Measurements from ENCODE around the gene KCNQ4.

Gene KCNQ4

GRCh38 chr1:40817791-40818263 is 34.2 kb downstream of the KCNQ4 start:
- in situ Hi-C loops (cut with HindIII; ENCODE audit: low sequenced_read_pairs): no loop called here

GRCh38 chr1:40818264-40818961 is 34.8 kb downstream of the KCNQ4 start:
- in situ Hi-C loops (cut with HindIII; ENCODE audit: low sequenced_read_pairs): no loop called here

- in situ Hi-C loops (cut with HindIII; ENCODE audit: low sequenced_read_pairs): no loop called here
Measured at GRCh38 chr1:40819101-40819500, 35.5 kb downstream of the KCNQ4 start.

- in situ Hi-C loops (cut with HindIII; ENCODE audit: low sequenced_read_pairs): loop anchor here (5.0 kb wide), 1 partner anchor 33 kb away; no protein-coding TSS in a partner anchor
Measured at GRCh38 chr1:40820251-40820797, 36.7 kb downstream of the KCNQ4 start.

- in situ Hi-C loops (cut with HindIII; ENCODE audit: low sequenced_read_pairs): loop anchor here (5.0 kb wide), 1 partner anchor 34 kb away; no protein-coding TSS in a partner anchor
Measured at GRCh38 chr1:40820911-40821693, 37.5 kb downstream of the KCNQ4 start.

GRCh38 chr1:40822890-40823289 is 39.3 kb downstream of the KCNQ4 start:
- in situ Hi-C loops (cut with HindIII; ENCODE audit: low sequenced_read_pairs): loop anchor here (5.0 kb wide), 1 partner anchor 36 kb away; no protein-coding TSS in a partner anchor

GRCh38 chr1:40823345-40823744 is 39.8 kb downstream of the KCNQ4 start:
- in situ Hi-C loops (cut with HindIII; ENCODE audit: low sequenced_read_pairs): loop anchor here (5.0 kb wide), 1 partner anchor 36 kb away; no protein-coding TSS in a partner anchor

- in situ Hi-C loops (cut with HindIII; ENCODE audit: low sequenced_read_pairs): loop anchor here (5.0 kb wide), 1 partner anchor 37 kb away; no protein-coding TSS in a partner anchor
Measured at GRCh38 chr1:40823983-40824382, 40.4 kb downstream of the KCNQ4 start.

- in situ Hi-C loops (cut with HindIII; ENCODE audit: low sequenced_read_pairs): loop anchor here (5.0 kb wide), 1 partner anchor 38 kb away; no protein-coding TSS in a partner anchor
Measured at GRCh38 chr1:40824591-40825434, 41.2 kb downstream of the KCNQ4 start.

GRCh38 chr1:40825435-40825788 is 41.8 kb downstream of the KCNQ4 start:
- in situ Hi-C loops (cut with HindIII; ENCODE audit: low sequenced_read_pairs): no loop called here

- in situ Hi-C loops (cut with HindIII; ENCODE audit: low sequenced_read_pairs): no loop called here
Measured at GRCh38 chr1:40825996-40826395, 42.4 kb downstream of the KCNQ4 start.

GRCh38 chr1:40829631-40830245 is 46.2 kb downstream of the KCNQ4 start:
- in situ Hi-C loops (cut with HindIII; ENCODE audit: low sequenced_read_pairs): no loop called here

GRCh38 chr1:40830419-40830943 is 46.9 kb downstream of the KCNQ4 start:
- in situ Hi-C loops (cut with HindIII; ENCODE audit: low sequenced_read_pairs): no loop called here

GRCh38 chr1:40831001-40831732 is 47.6 kb downstream of the KCNQ4 start:
- in situ Hi-C loops (cut with HindIII; ENCODE audit: low sequenced_read_pairs): no loop called here

GRCh38 chr1:40833979-40834378 is 50.4 kb downstream of the KCNQ4 start:
- in situ Hi-C loops (cut with HindIII; ENCODE audit: low sequenced_read_pairs): no loop called here

- in situ Hi-C loops (cut with HindIII; ENCODE audit: low sequenced_read_pairs): no loop called here
Measured at GRCh38 chr1:40834968-40835545, 51.5 kb downstream of the KCNQ4 start.

GRCh38 chr1:40836283-40836682 is 52.7 kb downstream of the KCNQ4 start:
- in situ Hi-C loops (cut with HindIII; ENCODE audit: low sequenced_read_pairs): no loop called here

- in situ Hi-C loops (cut with HindIII; ENCODE audit: low sequenced_read_pairs): no loop called here
Measured at GRCh38 chr1:40837601-40838000, 54.0 kb downstream of the KCNQ4 start.

Measured in endothelial cell of hepatic sinusoid (primary cell).